ENCODE measurements around the gene ACOX1.

DNA sequence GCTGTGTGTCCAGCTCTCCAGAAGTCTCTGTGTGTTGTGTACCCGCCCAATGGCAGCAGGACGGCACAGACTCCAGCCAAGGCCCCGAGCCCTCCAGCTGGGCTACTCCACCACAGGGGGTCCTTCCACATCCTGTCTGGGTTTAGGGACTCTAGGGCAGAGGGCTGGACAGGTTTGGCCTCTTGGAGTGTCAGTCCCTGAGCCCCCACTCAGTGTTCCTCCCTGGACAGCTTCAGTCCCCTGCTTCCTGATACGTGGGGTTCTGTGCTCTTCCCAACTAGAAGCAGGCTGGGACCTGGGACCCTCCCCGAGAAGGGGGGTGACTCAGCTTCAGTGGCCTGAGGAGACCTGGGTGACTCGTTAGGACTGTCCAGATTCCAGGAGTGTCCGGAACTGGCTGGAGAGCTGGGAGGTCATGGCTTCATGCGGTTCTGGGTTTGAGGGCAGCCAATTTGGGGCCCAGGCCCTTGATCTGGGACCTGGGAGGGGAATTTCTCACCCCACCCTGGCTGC lies 25.8 kb upstream of the ACOX1 start:
- TF ChIP-seq CTCF (IDR thresholded peaks at IDR 0.05; ENCODE audit: borderline replicate concordance, extremely low read depth, low read length, poor library complexity, severe bottlenecking) (no peak), EZH2 (IDR thresholded peaks at IDR 0.05; ENCODE audit: borderline replicate concordance, low read depth, low read length, severe bottlenecking) (no peak)
